Upper lobe of left lung (tissue), 4 donors: ENCODE results near the gene GALNT18.

Experiments used
- CTCF ChIP-seq, 6 experiments: fragments of 450-650 bp in 4 of 6; fragments of 200-600 bp in 2 of 6; sonication (generic) in 2 of 6; IDR thresholded peaks; one replicate each; pipeline ENCODE4 v1.5.1; 2016 to 2019; ENCODE audit warnings: antibody characterized with exemption in 6 of 6
- POLR2A ChIP-seq, 4 donors: fragments of 450-650 bp; IDR thresholded peaks; one replicate each; pipeline ENCODE4 v1.5.1; 2016 to 2017; ENCODE audit warnings: antibody characterized with exemption in 4 of 4, mild to moderate bottlenecking in 2 of 4
- POLR2AphosphoS5 ChIP-seq, 2 donors: sonication (generic); formaldehyde crosslinking; IDR thresholded peaks; one replicate each; pipeline ENCODE4 v1.5.1; 2017; ENCODE audit warnings: antibody characterized with exemption in 2 of 2

DNA sequence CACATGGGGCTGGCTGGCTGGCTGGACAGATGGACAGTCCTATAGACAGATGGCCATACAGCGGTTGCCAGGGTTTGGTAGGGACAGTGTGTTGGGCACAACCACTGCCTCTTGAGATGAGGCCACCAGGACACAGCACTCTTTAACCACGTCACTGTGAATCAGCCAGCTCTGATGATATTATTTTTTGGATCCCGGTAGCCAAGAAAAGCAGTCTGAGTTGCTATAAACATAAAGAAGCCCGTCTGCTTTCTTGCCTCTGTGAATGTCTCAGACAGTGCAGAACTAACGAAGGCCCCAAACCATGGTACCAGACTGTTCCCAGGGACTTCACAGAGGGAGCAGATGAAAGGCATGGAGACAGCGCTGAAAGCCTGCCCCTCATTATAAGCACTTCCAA, 152.9 kb downstream of the GALNT18 start:
- TF ChIP-seq CTCF (IDR thresholded peaks at IDR 0.05) (no peak), POLR2A (IDR thresholded peaks at IDR 0.05) (no peak), POLR2AphosphoS5 (IDR thresholded peaks at IDR 0.05) (no peak)
